GM23248 (cell line): Measurements from ENCODE around the gene SENP1.

Experiments
- EZH2 ChIP-seq: fragments of 200-600 bp; sonication (generic); IDR thresholded peaks from 2 replicates; pipeline ENCODE4 v1.6.1; 2018; ENCODE audit warnings: antibody characterized with exemption, mild to moderate bottlenecking; ENCODE audit not compliant: insufficient read depth, poor library complexity, severe bottlenecking
- EZH2phosphoT487 ChIP-seq: fragments of 200-600 bp; sonication (generic); IDR thresholded peaks from 2 replicates; pipeline ENCODE4 v1.6.1; 2018; ENCODE audit warnings: antibody characterized with exemption, moderate library complexity, mild to moderate bottlenecking, low read depth; ENCODE audit not compliant: insufficient read depth

DNA sequence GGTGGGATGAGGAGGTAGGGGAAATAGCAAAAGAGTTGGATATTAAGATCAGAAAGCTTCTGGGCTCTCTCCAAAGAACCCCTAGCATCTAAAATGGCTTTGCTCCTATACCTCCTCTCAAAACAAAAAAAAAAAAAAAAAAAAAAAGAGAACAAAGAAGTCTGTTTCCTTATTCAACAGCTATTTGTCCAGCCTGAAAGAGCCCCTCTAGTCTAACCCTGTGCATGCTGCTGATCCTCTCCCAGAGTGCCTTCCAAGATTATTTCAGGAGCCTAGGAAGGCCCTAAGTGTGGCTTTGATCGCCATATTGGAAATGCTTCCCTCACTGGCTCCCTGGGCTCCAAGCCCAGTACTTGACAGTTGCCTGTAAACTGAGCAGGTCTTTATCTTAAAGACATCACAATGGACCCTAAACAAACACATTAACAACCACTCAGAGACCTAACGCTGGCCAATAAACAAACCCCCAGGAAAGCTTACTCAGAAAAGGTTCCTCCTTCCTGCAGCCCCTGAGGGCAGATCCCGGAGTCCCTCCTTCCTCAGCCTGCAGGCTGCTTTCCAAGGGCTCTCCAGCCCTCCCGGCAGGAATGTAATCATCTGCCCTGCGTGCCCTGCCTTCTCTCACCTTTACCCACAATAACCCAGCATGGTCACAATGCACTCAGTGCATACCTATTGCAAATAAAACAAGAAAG lies 84.2 kb downstream of the SENP1 start:
- no peak for TF ChIP-seq EZH2
- TF ChIP-seq EZH2phosphoT487, result no peak
